Testis (tissue), 2 donors: ENCODE data around the gene TGFBR2.

Experiments used
- POLR2A ChIP-seq: fragments of 450-650 bp; IDR thresholded peaks from one replicate; pipeline ENCODE4 v1.6.1; 2017; ENCODE audit warnings: antibody characterized with exemption, mild to moderate bottlenecking, moderate library complexity
- TF ChIP-seq, protein P1 (sequence below), 3 experiments: fragments of 450-650 bp in 2 of 3; fragments of 200-600 bp in 1 of 3; sonication (generic) in 1 of 3; IDR thresholded peaks; one replicate each; pipeline ENCODE4 v1.5.1; 2016 to 2019; ENCODE audit warnings: antibody characterized with exemption in 3 of 3, mild to moderate bottlenecking in 2 of 3, moderate library complexity in 1 of 3

DNA sequence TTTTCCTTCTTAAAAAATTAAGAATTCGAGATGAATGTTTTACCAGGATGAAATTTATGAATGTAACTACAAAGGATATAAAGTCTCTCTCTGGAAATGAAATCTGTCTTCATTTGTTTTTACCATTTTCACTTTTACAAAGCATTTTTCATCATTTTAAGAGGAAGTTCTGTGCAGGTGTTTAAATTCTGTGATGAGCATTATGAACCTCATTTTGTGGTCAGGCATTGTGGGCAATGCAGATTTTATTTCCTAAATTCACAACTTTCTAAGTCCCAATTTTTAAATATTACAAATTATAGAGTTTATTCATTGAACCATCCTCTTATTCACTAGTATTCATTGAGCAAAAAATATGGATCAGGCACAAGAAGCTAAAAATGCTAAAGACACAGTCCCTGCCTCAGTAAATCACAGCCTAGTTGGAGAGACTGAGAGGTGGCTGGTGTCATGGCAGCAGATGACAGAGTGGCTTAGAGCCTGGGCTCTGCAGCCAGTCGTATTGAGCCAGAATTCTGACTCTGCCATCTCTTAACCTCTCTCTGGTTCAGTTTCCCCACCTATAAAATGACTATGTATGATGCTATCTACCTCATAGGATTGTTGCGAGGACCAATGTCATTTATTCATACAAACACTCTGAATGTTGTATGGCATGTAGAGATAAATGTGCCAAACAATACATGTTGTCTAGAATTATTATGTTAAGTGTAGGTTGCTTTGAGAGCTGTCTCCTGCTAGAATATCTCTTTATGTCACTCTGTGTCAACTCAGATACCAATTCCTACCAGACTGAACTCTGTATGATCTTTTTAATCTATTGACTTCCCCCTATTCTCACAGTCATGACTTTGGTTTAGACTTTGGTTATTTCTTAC, 7.5 kb upstream of the TGFBR2 start:
- TF ChIP-seq POLR2A, result no peak
- TF ChIP-seq, protein P1, sequence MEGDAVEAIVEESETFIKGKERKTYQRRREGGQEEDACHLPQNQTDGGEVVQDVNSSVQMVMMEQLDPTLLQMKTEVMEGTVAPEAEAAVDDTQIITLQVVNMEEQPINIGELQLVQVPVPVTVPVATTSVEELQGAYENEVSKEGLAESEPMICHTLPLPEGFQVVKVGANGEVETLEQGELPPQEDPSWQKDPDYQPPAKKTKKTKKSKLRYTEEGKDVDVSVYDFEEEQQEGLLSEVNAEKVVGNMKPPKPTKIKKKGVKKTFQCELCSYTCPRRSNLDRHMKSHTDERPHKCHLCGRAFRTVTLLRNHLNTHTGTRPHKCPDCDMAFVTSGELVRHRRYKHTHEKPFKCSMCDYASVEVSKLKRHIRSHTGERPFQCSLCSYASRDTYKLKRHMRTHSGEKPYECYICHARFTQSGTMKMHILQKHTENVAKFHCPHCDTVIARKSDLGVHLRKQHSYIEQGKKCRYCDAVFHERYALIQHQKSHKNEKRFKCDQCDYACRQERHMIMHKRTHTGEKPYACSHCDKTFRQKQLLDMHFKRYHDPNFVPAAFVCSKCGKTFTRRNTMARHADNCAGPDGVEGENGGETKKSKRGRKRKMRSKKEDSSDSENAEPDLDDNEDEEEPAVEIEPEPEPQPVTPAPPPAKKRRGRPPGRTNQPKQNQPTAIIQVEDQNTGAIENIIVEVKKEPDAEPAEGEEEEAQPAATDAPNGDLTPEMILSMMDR (IDR thresholded peaks at IDR 0.05), result no peak
